Mesothelial cell of epicardium (in vitro differentiated cells): ENCODE results near the gene CEP131. TPM values are rescaled to one million over a fixed set of nuclear protein-coding genes. Genes with fewer than 3 reads are reported as not detected.

Experiments used
- DNase-seq, 2 experiments: peaks; one replicate each; pipeline ENCODE4 v3.0.0; 2021; ENCODE audit warnings: low spot score in 2 of 2; ENCODE audit not compliant: unreplicated experiment in 2 of 2
- H3K27ac Mint-ChIP-seq: 2 replicates; pipeline ENCODE4 v1.8.0; 2021; ENCODE audit warnings: mixed read lengths
- H3K27me3 Mint-ChIP-seq: 2 replicates; pipeline ENCODE4 v1.8.0; 2021; ENCODE audit warnings: low read depth, mixed read lengths
- H3K36me3 Mint-ChIP-seq: 2 replicates; pipeline ENCODE4 v1.8.0; 2021; ENCODE audit warnings: mixed read lengths
- H3K4me1 Mint-ChIP-seq: 2 replicates; pipeline ENCODE4 v1.8.0; 2021; ENCODE audit warnings: mixed read lengths
- H3K4me3 Mint-ChIP-seq: 2 replicates; pipeline ENCODE4 v1.8.0; 2021; ENCODE audit warnings: mild to moderate bottlenecking, moderate library complexity, mixed read lengths
- H3K9me3 Mint-ChIP-seq: 2 replicates; pipeline ENCODE4 v1.8.0; 2021; ENCODE audit warnings: mixed read lengths
- CTCF ChIP-seq: fragments of 200-600 bp; sonication (generic); IDR thresholded peaks from one replicate; pipeline ENCODE4 v1.5.0; 2021; ENCODE audit warnings: antibody characterized with exemption; ENCODE audit not compliant: unreplicated experiment
- total RNA-seq: library from RNA; stranded (reverse); gene quantifications from 3 replicates; pipeline ENCODE4 v1.2.1, GENCODE V29; 2021

CEP131 gene
- total RNA-seq, 1 donor from 2014 or later, result 27.3 TPM

GRCh38 chr17:81232616-81233241 is 10.0 kb upstream of the CEP131 start:
- Mint-ChIP-seq H3K36me3 (peaks cover 25% of the 10 kb centered on the region), H3K4me3 (no peak overlapping the region), H3K4me1 (peaks cover 8% of the 10 kb centered on the region), H3K27ac (no peak overlapping the region), H3K27me3 (no peaks in the 10 kb centered on the region), H3K9me3 (no peaks in the 10 kb centered on the region)
- no peak for TF ChIP-seq CTCF
- no peak for DNase-seq

- no peak overlapping the region for H3K27ac Mint-ChIP-seq
- H3K4me1 Mint-ChIP-seq, result peaks cover 6% of the 10 kb centered on the region
- H3K27me3 Mint-ChIP-seq, result no peaks in the 10 kb centered on the region
- no peaks in the 10 kb centered on the region for H3K9me3 Mint-ChIP-seq
- DNase-seq, result no peak
- H3K4me3 Mint-ChIP-seq, result no peak overlapping the region
- TF ChIP-seq CTCF, result no peak
- peaks cover 28% of the 10 kb centered on the region for H3K36me3 Mint-ChIP-seq
These were observed 9.2 kb upstream of the CEP131 start for GRCh38 chr17:81231766-81232581.

- no peak for DNase-seq
- no peaks in the 10 kb centered on the region for H3K27me3 Mint-ChIP-seq
- H3K27ac Mint-ChIP-seq, result no peak overlapping the region
- H3K4me3 Mint-ChIP-seq, result no peak overlapping the region
- H3K4me1 Mint-ChIP-seq, result peaks cover 6% of the 10 kb centered on the region
- peaks cover 28% of the 10 kb centered on the region for H3K36me3 Mint-ChIP-seq
- H3K9me3 Mint-ChIP-seq, result no peaks in the 10 kb centered on the region
- TF ChIP-seq CTCF, result no peak
These were observed 8.4 kb upstream of the CEP131 start for GRCh38 chr17:81231121-81231645.

GRCh38 chr17:81230043-81230820 is 7.5 kb upstream of the CEP131 start:
- Mint-ChIP-seq H3K27me3 (no peaks in the 10 kb centered on the region), H3K4me1 (peaks cover 6% of the 10 kb centered on the region), H3K36me3 (peaks cover 28% of the 10 kb centered on the region), H3K27ac (no peak overlapping the region), H3K9me3 (peaks cover 5% of the 10 kb centered on the region), H3K4me3 (no peak overlapping the region)
- no peak for DNase-seq
- TF ChIP-seq CTCF, result no peak

GRCh38 chr17:81229666-81229920 is 6.8 kb upstream of the CEP131 start:
- Mint-ChIP-seq H3K27me3 (no peaks in the 10 kb centered on the region), H3K4me1 (no peaks in the 10 kb centered on the region), H3K36me3 (peaks cover 24% of the 10 kb centered on the region), H3K4me3 (no peak overlapping the region), H3K27ac (no peak overlapping the region), H3K9me3 (peaks cover 5% of the 10 kb centered on the region)
- DNase-seq, result no peak
- TF ChIP-seq CTCF, result no peak
